K562 (cell line): ENCODE measurements around the gene PLCB3. TPM values are rescaled to one million over a fixed set of nuclear protein-coding genes. Genes with fewer than 3 reads are reported as not detected.

Experiments
- BMI1 ChIP-seq: fragments of 150-350 bp; IDR thresholded peaks from 2 replicates; pipeline ENCODE4 v1.6.1; 2014; ENCODE audit warnings: low read length
- HDAC3 ChIP-seq: fragments of 450-650 bp; IDR thresholded peaks from 2 replicates; pipeline ENCODE4 v1.6.1; 2018; ENCODE audit warnings: borderline replicate concordance, mild to moderate bottlenecking, moderate library complexity; ENCODE audit not compliant: partially characterized antibody
- MEF2A ChIP-seq: IDR thresholded peaks from 2 replicates; pipeline ENCODE4 v1.6.1; 2011; ENCODE audit warnings: low read depth, mild to moderate bottlenecking, low read length, moderate library complexity; ENCODE audit not compliant: control insufficient read depth
- polyA plus RNA-seq, 8 experiments: library from polyadenylated mRNA; depleted of rRNA in 4 of 8; stranded (reverse) in 5 of 8; unstranded in 3 of 8; fragments of >200 nt; fragmentation: Nextera tagmentation in 2 of 8; fragmentation: Illumina TruSeq in 1 of 8; extraction: Ambion mirVana in 2 of 8; extraction: Trizol in 1 of 8; gene quantifications; 2 replicates each; pipeline versions ENCODE4 v1.2.1 to v1.2.3, GENCODE V29; 2011 to 2014; ENCODE audit warnings: inconsistent platforms in 1 of 8, missing spikeins in 1 of 8
- total RNA-seq, 7 experiments: library from RNA; depleted of rRNA in 6 of 7; stranded (reverse); fragments of >200 nt in 6 of 7; fragmentation: Illumina TruSeq in 2 of 7; extraction: Trizol in 2 of 7; gene quantifications; 2 replicates each; pipeline versions ENCODE4 v1.2.1 to v1.2.3, GENCODE V29; 2011 to 2021; ENCODE audit warnings: low replicate concordance in 1 of 7
- TF ChIP-seq, protein P1 (sequence below): IDR thresholded peaks from 3 replicates; pipeline ENCODE4 v1.6.1; 2011; ENCODE audit warnings: borderline replicate concordance, mild to moderate bottlenecking, moderate library complexity; ENCODE audit not compliant: insufficient read length; ENCODE audit errors: extremely low read depth
- TF ChIP-seq, protein P2 (sequence below): fragments of 450-650 bp; IDR thresholded peaks from 2 replicates; pipeline ENCODE4 v1.6.1; 2016; ENCODE audit warnings: antibody characterized with exemption

PLCB3 gene
- total and polyA plus RNA-seq, 9 of the 15 experiments (the other 6 are each of a cell fraction or from before 2014, with no cell fraction given): 0.31 to 44.8 (median 14.6) TPM

DNA sequence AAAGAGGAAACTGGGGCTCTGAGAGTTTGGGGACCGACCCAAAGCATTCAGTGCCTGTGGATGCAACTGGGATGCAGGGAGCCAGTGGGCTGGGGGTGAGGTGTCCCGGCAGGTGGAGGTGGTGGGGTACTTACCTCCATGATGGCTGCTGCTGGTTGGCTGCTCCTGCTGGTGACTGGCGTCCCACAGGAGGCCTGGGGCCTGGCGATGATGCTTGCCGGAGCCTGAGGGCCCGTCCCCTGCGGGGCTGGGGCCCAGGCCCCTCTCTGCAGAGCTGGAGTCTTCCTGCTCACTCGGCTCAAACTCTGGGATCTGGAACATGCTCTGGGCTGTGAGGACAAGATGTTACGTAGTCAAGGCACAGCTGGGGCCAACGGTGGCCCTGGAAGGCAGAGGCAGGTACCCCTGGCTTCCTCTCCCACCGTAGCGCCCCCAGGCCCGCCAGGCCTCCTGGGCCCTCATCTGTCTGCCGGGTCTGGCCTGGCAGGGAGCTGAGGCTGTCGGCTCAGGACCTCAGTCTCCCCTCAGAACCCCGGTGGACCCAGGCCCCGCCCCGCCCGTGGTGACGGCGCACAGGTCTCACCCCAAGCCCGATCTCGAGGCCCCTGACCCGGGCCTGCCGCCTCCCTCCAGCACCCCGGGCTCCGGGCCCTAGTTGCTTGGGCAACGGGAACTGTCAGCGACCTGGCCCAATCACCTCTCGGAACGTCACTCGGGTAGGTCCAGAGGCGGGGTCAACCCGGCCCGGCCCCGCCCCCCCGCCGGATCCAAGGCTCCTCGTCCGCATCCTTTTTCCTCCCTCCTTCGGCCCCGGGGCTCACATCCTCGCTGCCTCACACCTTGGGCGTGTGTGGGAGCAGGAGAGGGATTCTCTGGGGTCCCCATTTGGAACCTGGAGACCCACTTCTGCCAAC is 33.0 kb downstream of the PLCB3 start, which contains the start of gene BAD (continued):
- TF ChIP-seq, protein P1, sequence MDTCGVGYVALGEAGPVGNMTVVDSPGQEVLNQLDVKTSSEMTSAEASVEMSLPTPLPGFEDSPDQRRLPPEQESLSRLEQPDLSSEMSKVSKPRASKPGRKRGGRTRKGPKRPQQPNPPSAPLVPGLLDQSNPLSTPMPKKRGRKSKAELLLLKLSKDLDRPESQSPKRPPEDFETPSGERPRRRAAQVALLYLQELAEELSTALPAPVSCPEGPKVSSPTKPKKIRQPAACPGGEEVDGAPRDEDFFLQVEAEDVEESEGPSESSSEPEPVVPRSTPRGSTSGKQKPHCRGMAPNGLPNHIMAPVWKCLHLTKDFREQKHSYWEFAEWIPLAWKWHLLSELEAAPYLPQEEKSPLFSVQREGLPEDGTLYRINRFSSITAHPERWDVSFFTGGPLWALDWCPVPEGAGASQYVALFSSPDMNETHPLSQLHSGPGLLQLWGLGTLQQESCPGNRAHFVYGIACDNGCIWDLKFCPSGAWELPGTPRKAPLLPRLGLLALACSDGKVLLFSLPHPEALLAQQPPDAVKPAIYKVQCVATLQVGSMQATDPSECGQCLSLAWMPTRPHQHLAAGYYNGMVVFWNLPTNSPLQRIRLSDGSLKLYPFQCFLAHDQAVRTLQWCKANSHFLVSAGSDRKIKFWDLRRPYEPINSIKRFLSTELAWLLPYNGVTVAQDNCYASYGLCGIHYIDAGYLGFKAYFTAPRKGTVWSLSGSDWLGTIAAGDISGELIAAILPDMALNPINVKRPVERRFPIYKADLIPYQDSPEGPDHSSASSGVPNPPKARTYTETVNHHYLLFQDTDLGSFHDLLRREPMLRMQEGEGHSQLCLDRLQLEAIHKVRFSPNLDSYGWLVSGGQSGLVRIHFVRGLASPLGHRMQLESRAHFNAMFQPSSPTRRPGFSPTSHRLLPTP: no peak
- peak; percentile 90 for TF ChIP-seq BMI1
- TF ChIP-seq, protein P2, sequence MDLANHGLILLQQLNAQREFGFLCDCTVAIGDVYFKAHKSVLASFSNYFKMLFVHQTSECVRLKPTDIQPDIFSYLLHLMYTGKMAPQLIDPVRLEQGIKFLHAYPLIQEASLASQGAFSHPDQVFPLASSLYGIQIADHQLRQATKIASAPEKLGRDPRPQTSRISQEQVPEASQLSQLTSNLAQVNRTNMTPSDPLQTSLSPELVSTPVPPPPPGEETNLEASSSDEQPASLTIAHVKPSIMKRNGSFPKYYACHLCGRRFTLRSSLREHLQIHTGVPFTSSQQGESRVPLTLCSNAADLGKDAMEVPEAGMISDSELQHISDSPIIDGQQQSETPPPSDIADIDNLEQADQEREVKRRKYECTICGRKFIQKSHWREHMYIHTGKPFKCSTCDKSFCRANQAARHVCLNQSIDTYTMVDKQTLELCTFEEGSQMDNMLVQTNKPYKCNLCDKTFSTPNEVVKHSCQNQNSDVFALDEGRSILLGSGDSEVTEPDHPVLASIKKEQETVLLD: no peak
- TF ChIP-seq HDAC3: no peak
- no peak for TF ChIP-seq MEF2A
